Vagina (tissue), 2 donors: ENCODE data around the gene ROR2. TPM values are rescaled to one million over a fixed set of nuclear protein-coding genes. Genes with fewer than 3 reads are reported as not detected.
"Not testable (repeated sequence)": the region's sequence is repeated elsewhere in the genome, so short reads cannot be mapped to it uniquely, and the experiment has no call there.

Experiments used
- DNase-seq, 2 donors: peaks; one replicate each; pipeline ENCODE4 v3.0.0-alpha.2; 2017; ENCODE audit errors: extremely low spot score in 2 of 2
- H3K27ac ChIP-seq: fragments of 200-600 bp; sonication (generic); one replicate; pipeline ENCODE4 v1.5.1; 2019
- H3K27me3 ChIP-seq: fragments of 200-600 bp; sonication (generic); one replicate; pipeline ENCODE4 v1.5.1; 2019
- H3K36me3 ChIP-seq, 2 donors: fragments of 200-600 bp; sonication (generic); one replicate each; pipeline ENCODE4 v1.5.1; 2017 to 2019
- H3K4me1 ChIP-seq: fragments of 200-600 bp; sonication (generic); one replicate; pipeline ENCODE4 v1.5.1; 2019
- H3K4me3 ChIP-seq, 2 donors: fragments of 200-600 bp; sonication (generic); 1 replicate in 1 of 2; 2 replicates in 1 of 2; pipeline ENCODE4 v1.5.1; 2016 to 2019
- H3K9me3 ChIP-seq: fragments of 200-600 bp; sonication (generic); one replicate; pipeline ENCODE4 v1.5.1; 2019
- CTCF ChIP-seq, 3 experiments: fragments of 450-650 bp in 2 of 3; fragments of 200-600 bp in 1 of 3; sonication (generic) in 1 of 3; IDR thresholded peaks; one replicate each; pipeline ENCODE4 v1.5.1; 2017 to 2019; ENCODE audit warnings: antibody characterized with exemption in 3 of 3, mild to moderate bottlenecking in 2 of 3, moderate library complexity in 2 of 3
- POLR2A ChIP-seq, 2 donors: fragments of 450-650 bp; IDR thresholded peaks; one replicate each; pipeline ENCODE4 v1.6.1; 2017; ENCODE audit warnings: antibody characterized with exemption in 2 of 2, mild to moderate bottlenecking in 2 of 2, moderate library complexity in 2 of 2
- POLR2AphosphoS5 ChIP-seq, 2 donors: sonication (generic); formaldehyde crosslinking; IDR thresholded peaks; one replicate each; pipeline ENCODE4 v1.9.0; 2017; ENCODE audit warnings: antibody characterized with exemption in 2 of 2, mild to moderate bottlenecking in 2 of 2, low read depth in 1 of 2; ENCODE audit not compliant: insufficient read depth in 1 of 2
- intact Hi-C: fragments of 100-400 bp; cut with DNase I; formaldehyde crosslinking; loops from one replicate; pipeline ENCODE4 v1.15.1; 2023
- total RNA-seq: library from RNA; depleted of rRNA; stranded (reverse); fragments of >200 nt; gene quantifications from one replicate; pipeline ENCODE4 v1.2.3, GENCODE V29; 2016

The ROR2 gene
- total RNA-seq, 1 donor from 2014 or later: 22.3 TPM

- intact Hi-C loops: no loop called here
- no peak for DNase-seq
- no peak overlapping the region for H3K27ac ChIP-seq
- no peaks in the 10 kb centered on the region for H3K36me3 ChIP-seq
- TF ChIP-seq POLR2A (IDR thresholded peaks at IDR 0.05) (no peak), CTCF (IDR thresholded peaks at IDR 0.05) (no peak), POLR2AphosphoS5 (IDR thresholded peaks at IDR 0.05; ENCODE audit: insufficient read depth in 1 of 2, low read depth in 1 of 2) (no peak)
- no peaks in the 10 kb centered on the region for H3K4me1 ChIP-seq
- no peaks in the 10 kb centered on the region for H3K27me3 ChIP-seq
- no peaks in the 10 kb centered on the region for H3K9me3 ChIP-seq
- no peak overlapping the region for H3K4me3 ChIP-seq
Measured at GRCh38 chr9:91519520-91520277, 430.3 kb downstream of the ROR2 start.

GRCh38 chr9:91518462-91518861, 431.6 kb downstream of the ROR2 start:
- Histone ChIP-seq H3K27me3 (no peaks in the 10 kb centered on the region), H3K36me3 (no peaks in the 10 kb centered on the region), H3K4me1 (no peaks in the 10 kb centered on the region), H3K4me3 (no peak overlapping the region), H3K9me3 (no peaks in the 10 kb centered on the region), H3K27ac (no peak overlapping the region)
- intact Hi-C loops: no loop called here
- DNase-seq: no peak
- TF ChIP-seq CTCF (IDR thresholded peaks at IDR 0.05): no peak
- no peak for TF ChIP-seq POLR2A (IDR thresholded peaks at IDR 0.05)
- no peak for TF ChIP-seq POLR2AphosphoS5 (IDR thresholded peaks at IDR 0.05; ENCODE audit: insufficient read depth in 1 of 2, low read depth in 1 of 2)

GRCh38 chr9:91517801-91518200, 432.2 kb downstream of the ROR2 start:
- Histone ChIP-seq H3K4me3 (no peak overlapping the region), H3K9me3 (no peaks in the 10 kb centered on the region), H3K4me1 (no peaks in the 10 kb centered on the region), H3K27ac (no peak overlapping the region), H3K36me3 (no peaks in the 10 kb centered on the region), H3K27me3 (no peaks in the 10 kb centered on the region)
- intact Hi-C loops: no loop called here
- DNase-seq: no peak
- TF ChIP-seq POLR2AphosphoS5 (IDR thresholded peaks at IDR 0.05; ENCODE audit: insufficient read depth in 1 of 2, low read depth in 1 of 2): no peak
- TF ChIP-seq CTCF (IDR thresholded peaks at IDR 0.05): no peak
- TF ChIP-seq POLR2A (IDR thresholded peaks at IDR 0.05): no peak

- H3K27ac ChIP-seq, H3K9me3 ChIP-seq, H3K36me3 ChIP-seq, H3K27me3 ChIP-seq, DNase-seq, H3K4me1 ChIP-seq, H3K4me3 ChIP-seq, intact Hi-C loops: not testable (repeated sequence)
Measured at GRCh38 chr9:91517332-91517731, 432.7 kb downstream of the ROR2 start.

- no peak for TF ChIP-seq POLR2AphosphoS5 (IDR thresholded peaks at IDR 0.05; ENCODE audit: insufficient read depth in 1 of 2, low read depth in 1 of 2)
- H3K36me3 ChIP-seq: no peaks in the 10 kb centered on the region
- H3K27me3 ChIP-seq: no peaks in the 10 kb centered on the region
- H3K9me3 ChIP-seq: no peaks in the 10 kb centered on the region
- no peak for DNase-seq
- intact Hi-C loops: no loop called here
- H3K27ac ChIP-seq: no peak overlapping the region
- no peak overlapping the region for H3K4me3 ChIP-seq
- no peaks in the 10 kb centered on the region for H3K4me1 ChIP-seq
Measured at GRCh38 chr9:91516777-91517176, 433.3 kb downstream of the ROR2 start.

GRCh38 chr9:91516081-91516480, 433.9 kb downstream of the ROR2 start:
- no peak overlapping the region for H3K4me3 ChIP-seq
- H3K36me3 ChIP-seq: no peaks in the 10 kb centered on the region
- TF ChIP-seq CTCF (IDR thresholded peaks at IDR 0.05) (no peak), POLR2AphosphoS5 (IDR thresholded peaks at IDR 0.05; ENCODE audit: insufficient read depth in 1 of 2, low read depth in 1 of 2) (no peak)
- intact Hi-C loops: no loop called here
- no peaks in the 10 kb centered on the region for H3K27me3 ChIP-seq
- H3K4me1 ChIP-seq: no peaks in the 10 kb centered on the region
- no peaks in the 10 kb centered on the region for H3K9me3 ChIP-seq
- peak overlapping the region; percentile 60 for H3K27ac ChIP-seq
- no peak for DNase-seq
